ENCODE data around the gene POLE.

DNA sequence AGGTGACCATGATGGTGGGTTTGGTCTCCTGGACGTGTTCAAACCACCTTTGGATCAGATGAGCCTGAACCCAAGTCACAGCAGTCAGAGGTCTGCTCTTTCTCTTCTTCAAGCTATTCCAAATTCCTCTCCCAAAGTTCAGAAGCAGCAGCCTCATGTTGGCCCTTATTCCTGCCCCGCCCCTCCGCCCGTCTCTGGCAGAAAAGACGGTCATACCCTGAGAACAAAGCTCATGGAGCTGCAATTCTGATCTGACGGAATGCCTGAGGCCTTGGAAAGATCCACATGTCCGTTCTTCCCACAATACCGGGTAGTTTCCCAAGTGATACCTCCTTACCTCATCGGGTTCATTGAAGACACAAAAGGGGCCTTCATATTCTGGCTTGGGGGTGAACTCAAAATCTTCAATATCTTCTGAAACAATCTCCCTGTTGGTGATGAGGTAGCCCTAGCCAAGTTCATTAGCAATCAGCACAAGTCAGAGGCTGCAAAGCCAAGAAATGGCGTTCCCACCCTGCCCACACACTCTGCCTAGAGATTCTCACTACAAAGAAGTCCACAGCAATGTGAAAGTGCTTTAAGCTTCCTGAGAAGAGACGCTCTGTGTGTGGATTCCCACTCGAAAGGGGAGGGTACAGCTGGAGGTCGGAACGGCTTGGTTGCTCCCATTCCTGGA, 11.2 kb downstream of the POLE start:
- TF ChIP-seq, protein P1, sequence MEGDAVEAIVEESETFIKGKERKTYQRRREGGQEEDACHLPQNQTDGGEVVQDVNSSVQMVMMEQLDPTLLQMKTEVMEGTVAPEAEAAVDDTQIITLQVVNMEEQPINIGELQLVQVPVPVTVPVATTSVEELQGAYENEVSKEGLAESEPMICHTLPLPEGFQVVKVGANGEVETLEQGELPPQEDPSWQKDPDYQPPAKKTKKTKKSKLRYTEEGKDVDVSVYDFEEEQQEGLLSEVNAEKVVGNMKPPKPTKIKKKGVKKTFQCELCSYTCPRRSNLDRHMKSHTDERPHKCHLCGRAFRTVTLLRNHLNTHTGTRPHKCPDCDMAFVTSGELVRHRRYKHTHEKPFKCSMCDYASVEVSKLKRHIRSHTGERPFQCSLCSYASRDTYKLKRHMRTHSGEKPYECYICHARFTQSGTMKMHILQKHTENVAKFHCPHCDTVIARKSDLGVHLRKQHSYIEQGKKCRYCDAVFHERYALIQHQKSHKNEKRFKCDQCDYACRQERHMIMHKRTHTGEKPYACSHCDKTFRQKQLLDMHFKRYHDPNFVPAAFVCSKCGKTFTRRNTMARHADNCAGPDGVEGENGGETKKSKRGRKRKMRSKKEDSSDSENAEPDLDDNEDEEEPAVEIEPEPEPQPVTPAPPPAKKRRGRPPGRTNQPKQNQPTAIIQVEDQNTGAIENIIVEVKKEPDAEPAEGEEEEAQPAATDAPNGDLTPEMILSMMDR (IDR thresholded peaks at IDR 0.05; ENCODE audit: low read depth, low read length): no peak
- no peak for TF ChIP-seq POLR2A (IDR thresholded peaks at IDR 0.05; ENCODE audit: extremely low read depth, insufficient read length)
- TF ChIP-seq, protein P2, sequence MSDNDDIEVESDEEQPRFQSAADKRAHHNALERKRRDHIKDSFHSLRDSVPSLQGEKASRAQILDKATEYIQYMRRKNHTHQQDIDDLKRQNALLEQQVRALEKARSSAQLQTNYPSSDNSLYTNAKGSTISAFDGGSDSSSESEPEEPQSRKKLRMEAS (IDR thresholded peaks at IDR 0.05; ENCODE audit: low read depth, low read length): no peak
